ENCODE data around the gene RHOT2.

The RHOT2 gene

GRCh38 chr16:715477-716199 lies 47.7 kb downstream of the RHOT2 start:
- DNase-seq (ENCODE audit: low spot score), result peak; percentile 71

DNA sequence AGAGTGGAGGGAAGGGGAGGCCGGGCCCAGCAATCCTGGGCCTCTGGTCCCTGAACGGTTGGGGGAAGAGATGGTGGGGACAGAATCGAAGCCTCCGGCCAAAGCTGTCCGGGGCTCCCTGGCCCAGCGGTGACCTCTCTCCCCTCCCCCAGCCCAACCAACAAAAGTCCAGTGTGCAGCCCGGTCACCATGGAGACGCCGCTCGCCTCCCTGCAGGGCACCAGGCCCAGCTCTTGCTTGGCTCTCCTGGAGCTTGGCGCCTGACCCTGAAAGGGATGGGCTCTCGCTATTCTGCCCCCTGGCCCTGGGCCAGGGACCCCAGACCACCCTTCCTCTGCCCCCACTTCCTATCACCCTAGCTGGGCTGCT lies 48.3 kb downstream of the RHOT2 start:
- no peak for DNase-seq (ENCODE audit: low spot score)

DNA sequence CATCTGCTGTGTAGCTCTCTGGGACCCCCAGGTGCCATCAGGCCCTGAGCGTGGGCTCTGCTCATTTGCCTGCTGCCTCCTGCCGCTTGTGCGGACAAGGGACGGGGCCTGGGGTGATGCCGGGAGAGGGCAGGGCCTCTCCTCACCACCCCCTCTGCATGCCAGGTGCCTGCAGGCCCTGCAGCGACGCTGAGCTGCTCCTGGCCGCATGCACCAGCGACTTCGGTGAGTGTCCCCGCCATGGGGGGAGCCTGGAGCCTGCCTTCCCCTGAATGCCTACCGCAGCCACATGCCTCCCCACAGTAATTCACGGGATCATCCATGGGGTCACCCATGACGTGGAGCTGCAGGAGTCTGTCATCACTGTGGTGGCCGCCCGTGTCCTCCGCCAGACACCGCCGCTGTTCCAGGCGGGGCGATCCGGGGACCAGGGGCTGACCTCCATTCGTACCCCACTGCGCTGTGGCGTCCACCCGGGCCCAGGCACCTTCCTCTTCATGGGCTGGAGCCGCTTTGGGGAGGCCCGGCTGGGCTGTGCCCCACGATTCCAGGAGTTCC lies 48.9 kb downstream of the RHOT2 start:
- no peak for DNase-seq (ENCODE audit: low spot score)

DNA sequence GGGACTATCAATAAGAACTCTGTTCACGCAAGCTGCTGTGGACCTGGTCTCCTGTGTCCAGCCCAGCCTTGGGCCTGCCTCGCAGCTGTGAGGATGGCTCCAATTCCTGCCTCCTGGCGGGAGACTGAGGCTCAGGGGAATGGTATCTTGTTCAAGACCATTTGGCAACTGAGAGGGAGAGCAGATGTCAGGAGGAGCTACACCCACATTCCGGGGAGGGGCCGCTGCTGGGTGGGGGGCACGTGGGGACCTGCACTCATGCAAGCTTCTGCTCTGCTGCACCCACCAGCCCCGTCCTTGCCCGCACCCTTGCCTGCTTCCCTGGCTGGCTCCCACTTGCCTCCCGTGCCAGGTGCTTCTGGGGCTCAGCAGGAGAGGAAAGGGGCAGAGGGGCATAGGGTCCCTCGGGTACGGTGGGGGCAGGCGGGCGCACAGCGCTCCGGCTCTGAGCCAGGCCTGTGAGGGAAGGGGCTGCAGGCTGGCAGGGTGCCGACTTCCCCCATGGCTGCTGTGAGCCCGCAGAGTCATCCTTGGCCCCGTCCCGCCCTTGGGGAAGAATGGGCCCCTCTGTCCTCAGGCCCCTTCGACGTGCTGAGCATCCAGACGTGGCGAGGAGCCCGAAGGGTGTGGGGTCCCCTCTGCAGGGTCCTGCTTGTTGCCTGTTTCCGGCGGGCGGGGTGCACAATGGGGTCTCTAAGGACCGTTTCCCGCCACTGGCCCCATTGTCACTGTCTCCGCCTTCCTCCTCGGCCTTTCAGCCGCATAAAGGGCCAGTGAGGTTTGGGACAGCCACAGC lies 49.7 kb downstream of the RHOT2 start:
- DNase-seq (ENCODE audit: low spot score), result no peak

DNA sequence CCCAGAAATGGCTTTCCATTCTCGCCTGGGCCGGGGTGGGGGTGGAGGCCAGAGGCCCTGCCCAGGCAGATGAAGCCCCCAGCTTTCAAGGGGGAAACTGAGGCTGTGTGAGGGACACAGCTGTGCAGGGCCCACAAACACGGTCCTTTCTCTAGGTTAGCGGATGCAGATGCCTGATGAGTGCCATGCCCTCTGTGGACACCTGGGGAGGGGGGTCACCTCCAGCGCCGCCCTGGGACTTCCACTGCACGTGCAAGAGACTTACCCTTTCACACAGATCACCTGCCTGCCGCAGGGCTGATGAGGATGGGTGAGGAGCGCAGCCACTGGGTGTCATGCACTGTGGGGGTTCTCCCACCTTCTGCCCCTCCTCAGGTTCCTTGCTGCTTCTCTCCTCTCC lies 50.5 kb downstream of the RHOT2 start:
- no peak for DNase-seq (ENCODE audit: low spot score)

GRCh38 chr16:718922-719321 lies 51.0 kb downstream of the RHOT2 start:
- DNase-seq (ENCODE audit: low spot score), result no peak

- no peak for DNase-seq (ENCODE audit: low spot score)
Measured at GRCh38 chr16:719815-720446, 52.0 kb downstream of the RHOT2 start.

- peak; percentile 71 for DNase-seq (ENCODE audit: low spot score)
Measured at GRCh38 chr16:720447-720989, 52.6 kb downstream of the RHOT2 start.

DNA sequence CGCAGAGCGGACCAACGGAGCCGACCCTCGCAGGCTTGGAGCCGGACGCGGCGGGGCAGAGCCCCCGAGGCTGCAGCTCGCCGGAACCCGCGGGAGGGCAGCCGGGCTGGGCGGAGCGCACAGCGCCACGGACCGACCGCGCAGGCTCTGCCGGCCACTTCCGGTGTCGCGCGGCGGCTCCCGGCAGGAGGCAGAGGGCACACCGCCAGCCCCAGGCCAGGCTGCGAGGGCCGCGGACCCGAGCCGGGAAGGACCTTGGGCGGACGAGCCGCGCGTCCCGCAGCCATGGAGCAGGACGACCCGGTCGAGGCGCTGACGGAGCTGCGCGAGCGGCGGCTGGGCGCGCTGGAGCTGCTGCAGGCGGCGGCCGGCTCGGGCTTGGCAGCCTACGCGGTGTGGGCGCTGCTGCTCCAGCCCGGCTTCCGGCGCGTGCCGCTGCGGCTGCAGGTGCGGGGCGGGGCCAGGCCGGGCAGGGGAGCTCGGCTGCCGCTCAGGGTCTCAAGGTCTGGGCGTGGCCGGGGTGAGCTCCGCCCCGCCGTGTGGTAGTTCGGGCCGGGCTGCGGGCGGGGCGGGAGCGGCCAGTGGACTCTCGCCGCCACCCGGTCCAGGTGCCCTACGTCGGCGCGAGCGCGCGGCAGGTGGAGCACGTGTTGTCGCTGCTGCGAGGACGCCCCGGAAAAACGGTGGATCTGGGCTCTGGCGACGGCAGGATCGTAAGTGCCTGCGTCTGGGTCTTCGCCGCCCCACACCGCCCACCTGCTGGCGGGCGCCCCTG lies 53.2 kb downstream of the RHOT2 start, which contains the start of gene ANTKMT:
Gene ANTKMT, plus strand, starts transcription at position 157 of the 775 bp plus-strand sequence. Its CDS starts 129 bp downstream, at position 286.
- DNase-seq (ENCODE audit: low spot score), result peak; percentile 92

DNA sequence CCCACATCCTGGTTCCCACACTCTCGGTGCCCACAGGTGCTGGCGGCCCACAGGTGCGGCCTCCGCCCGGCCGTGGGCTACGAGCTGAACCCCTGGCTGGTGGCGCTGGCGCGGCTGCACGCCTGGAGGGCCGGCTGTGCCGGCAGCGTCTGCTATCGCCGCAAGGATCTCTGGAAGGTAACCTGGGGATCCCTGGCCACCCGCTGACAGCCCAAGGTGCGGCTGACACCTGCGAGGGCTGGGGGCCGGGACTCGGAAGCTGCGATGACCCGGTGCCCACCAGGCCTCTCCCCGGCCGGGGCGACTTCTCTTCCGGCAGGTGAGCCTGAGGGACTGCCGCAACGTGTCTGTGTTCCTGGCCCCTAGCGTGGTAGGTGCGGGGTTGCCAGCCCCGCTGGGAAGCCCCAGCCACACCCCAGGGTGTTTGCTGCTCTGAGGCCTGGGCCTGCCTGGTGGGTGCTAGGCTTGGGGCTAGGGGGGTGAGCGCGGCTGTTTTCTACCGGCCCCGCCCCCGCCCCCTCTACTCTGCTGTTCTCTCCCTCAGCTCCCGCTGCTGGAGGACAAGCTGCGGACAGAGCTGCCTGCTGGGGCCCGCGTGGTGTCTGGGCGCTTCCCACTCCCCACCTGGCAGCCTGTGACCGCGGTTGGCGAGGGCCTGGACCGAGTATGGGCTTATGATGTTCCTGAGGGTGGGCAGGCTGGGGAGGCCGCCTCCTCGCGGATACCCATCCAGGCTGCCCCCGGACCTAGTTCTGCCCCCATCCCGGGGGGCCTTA lies 54.0 kb downstream of the RHOT2 start:
- DNase-seq (ENCODE audit: low spot score), result no peak

DNA sequence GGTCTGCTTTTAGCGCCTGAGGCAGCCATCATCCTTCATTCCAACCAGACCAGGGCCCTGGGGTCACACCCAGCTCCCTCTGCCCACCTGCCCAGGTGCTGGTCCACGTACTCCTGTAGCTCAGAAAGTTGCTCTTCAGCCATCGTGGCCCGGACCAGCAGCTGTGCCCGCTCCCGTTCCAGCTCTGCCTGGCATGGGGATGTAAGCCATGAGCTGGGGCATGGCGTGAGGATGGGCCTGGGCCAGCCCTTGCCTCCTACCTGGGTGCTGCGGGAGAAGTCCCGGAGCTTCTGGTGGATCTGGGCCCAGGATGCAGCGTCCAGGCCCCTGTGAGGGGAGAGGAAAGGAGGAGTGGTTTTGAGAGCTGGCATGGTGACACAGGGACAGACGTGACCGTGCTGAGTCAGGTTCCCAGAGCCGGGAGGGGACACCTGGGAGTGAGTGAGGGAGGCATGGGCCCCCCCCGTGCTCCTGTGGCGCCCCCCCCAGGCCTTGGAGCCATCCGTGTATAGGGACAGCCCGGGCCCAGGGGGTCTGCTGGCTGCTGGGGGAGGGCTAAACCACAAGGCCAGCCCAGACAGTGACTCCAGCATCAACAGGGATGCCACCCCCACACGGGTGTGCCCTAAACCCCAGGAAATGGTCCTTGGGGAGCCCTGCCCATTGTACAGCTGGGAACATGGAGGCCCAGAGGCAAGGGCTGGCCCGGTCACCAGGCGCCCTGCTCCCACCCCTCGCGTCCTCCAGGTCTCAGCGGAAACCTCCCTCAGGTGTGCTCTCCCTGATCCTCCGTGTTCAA lies 55.1 kb downstream of the RHOT2 start:
- no peak for DNase-seq (ENCODE audit: low spot score)

DNA sequence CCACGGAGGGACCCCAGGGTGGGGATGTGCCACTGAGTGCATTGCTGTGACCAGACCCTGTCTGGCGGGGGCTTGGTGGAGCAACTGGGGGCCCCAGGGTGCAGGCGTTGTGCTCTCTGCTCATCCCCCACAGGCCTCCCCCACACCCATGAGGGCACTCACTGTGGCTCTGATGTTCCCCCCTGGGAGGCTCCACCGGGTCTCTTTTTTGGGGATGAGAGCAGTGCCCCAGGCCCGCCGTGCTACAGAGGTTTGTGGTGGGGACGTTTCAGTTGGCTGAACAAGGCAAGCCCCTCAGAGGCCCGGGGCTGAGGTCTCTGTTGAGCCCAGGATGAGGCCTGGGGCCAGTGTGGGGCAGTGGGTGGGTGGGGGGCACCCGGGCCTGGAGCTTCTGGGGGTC lies 55.8 kb downstream of the RHOT2 start:
- no peak for DNase-seq (ENCODE audit: low spot score)
